Measurements from ENCODE around the gene SERPINA1. TPM values are rescaled to one million over a fixed set of nuclear protein-coding genes. Genes with fewer than 3 reads are reported as not detected.

SERPINA1 gene
- total and polyA plus RNA-seq, 2 of the 13 experiments (the other 11 are each of a cell fraction or from before 2014, with no cell fraction given), result 3,266 to 11,015 TPM

DNA sequence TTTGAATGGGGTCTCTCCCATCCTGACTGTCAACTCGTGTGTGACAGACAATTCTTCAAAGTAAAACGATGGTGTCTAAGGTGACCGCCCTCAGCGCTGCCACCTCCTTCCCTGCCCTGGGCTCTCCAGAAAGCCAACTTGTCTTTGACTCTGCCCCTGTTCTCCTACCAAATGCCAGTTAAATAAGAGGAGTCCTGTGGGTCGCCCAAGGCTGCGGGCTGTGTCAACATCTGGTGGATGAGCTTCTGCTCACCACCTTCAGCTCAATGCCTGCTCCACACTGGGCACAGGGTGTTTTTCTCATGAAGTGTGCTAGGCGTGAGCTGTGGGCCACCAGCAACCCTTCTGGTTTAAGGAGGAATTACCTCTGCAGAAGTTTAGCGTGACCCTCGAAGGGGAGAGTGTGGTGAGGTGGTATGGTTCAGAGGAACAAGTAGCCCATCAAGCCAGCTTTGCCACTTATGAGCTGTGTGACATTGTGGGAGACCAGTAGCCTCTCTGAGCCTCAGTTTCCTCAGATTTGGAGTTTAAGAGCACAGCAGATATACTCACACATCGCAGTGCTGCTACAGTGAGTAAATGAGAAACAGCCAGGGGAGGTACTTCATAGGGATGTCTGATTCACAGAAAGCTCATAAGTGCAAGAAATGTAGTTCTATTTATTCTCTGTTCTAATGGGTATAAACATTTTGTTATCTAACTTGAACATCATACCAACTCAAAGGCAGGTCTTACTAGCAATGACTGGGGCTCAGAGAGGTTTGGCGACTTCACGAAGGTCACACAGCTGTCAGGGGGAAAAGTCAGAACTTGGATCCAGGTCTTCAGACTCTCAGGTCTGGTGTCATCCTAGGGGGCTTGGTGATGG is 12.1 kb downstream of the SERPINA1 start (continued):
- TF ChIP-seq, protein P1, sequence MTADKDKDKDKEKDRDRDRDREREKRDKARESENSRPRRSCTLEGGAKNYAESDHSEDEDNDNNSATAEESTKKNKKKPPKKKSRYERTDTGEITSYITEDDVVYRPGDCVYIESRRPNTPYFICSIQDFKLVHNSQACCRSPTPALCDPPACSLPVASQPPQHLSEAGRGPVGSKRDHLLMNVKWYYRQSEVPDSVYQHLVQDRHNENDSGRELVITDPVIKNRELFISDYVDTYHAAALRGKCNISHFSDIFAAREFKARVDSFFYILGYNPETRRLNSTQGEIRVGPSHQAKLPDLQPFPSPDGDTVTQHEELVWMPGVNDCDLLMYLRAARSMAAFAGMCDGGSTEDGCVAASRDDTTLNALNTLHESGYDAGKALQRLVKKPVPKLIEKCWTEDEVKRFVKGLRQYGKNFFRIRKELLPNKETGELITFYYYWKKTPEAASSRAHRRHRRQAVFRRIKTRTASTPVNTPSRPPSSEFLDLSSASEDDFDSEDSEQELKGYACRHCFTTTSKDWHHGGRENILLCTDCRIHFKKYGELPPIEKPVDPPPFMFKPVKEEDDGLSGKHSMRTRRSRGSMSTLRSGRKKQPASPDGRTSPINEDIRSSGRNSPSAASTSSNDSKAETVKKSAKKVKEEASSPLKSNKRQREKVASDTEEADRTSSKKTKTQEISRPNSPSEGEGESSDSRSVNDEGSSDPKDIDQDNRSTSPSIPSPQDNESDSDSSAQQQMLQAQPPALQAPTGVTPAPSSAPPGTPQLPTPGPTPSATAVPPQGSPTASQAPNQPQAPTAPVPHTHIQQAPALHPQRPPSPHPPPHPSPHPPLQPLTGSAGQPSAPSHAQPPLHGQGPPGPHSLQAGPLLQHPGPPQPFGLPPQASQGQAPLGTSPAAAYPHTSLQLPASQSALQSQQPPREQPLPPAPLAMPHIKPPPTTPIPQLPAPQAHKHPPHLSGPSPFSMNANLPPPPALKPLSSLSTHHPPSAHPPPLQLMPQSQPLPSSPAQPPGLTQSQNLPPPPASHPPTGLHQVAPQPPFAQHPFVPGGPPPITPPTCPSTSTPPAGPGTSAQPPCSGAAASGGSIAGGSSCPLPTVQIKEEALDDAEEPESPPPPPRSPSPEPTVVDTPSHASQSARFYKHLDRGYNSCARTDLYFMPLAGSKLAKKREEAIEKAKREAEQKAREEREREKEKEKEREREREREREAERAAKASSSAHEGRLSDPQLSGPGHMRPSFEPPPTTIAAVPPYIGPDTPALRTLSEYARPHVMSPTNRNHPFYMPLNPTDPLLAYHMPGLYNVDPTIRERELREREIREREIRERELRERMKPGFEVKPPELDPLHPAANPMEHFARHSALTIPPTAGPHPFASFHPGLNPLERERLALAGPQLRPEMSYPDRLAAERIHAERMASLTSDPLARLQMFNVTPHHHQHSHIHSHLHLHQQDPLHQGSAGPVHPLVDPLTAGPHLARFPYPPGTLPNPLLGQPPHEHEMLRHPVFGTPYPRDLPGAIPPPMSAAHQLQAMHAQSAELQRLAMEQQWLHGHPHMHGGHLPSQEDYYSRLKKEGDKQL (CRISPR knock-in tag; IDR thresholded peaks at IDR 0.05; ENCODE audit: low read depth), result no peak
- TF ChIP-seq, protein P2, sequence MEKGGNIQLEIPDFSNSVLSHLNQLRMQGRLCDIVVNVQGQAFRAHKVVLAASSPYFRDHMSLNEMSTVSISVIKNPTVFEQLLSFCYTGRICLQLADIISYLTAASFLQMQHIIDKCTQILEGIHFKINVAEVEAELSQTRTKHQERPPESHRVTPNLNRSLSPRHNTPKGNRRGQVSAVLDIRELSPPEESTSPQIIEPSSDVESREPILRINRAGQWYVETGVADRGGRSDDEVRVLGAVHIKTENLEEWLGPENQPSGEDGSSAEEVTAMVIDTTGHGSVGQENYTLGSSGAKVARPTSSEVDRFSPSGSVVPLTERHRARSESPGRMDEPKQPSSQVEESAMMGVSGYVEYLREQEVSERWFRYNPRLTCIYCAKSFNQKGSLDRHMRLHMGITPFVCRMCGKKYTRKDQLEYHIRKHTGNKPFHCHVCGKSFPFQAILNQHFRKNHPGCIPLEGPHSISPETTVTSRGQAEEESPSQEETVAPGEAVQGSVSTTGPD (CRISPR knock-in tag; IDR thresholded peaks at IDR 0.05), result 0 out of 2 replicates have a peak, but pooled peaks have one; percentile 22
- TF ChIP-seq POLR2G (IDR thresholded peaks at IDR 0.05; ENCODE audit: low read depth, low read length), result peak; percentile 97
- TF ChIP-seq, protein P3, sequence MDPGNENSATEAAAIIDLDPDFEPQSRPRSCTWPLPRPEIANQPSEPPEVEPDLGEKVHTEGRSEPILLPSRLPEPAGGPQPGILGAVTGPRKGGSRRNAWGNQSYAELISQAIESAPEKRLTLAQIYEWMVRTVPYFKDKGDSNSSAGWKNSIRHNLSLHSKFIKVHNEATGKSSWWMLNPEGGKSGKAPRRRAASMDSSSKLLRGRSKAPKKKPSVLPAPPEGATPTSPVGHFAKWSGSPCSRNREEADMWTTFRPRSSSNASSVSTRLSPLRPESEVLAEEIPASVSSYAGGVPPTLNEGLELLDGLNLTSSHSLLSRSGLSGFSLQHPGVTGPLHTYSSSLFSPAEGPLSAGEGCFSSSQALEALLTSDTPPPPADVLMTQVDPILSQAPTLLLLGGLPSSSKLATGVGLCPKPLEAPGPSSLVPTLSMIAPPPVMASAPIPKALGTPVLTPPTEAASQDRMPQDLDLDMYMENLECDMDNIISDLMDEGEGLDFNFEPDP (CRISPR knock-in tag; conservative IDR thresholded peaks at IDR 0.05), result no peak
- TF ChIP-seq ZNF879 (CRISPR knock-in tag; IDR thresholded peaks at IDR 0.05), result no peak
- TF ChIP-seq HMG20A (CRISPR knock-in tag; IDR thresholded peaks at IDR 0.05; ENCODE audit: borderline replicate concordance), result no peak; the same call in 1 of the 2 replicates
- peak; percentile 81; the same call in 1 of the 2 replicates for TF ChIP-seq NRL (CRISPR knock-in tag; IDR thresholded peaks at IDR 0.05; ENCODE audit: borderline replicate concordance)
- no peak for TF ChIP-seq ZNF782 (CRISPR knock-in tag; IDR thresholded peaks at IDR 0.05; ENCODE audit: borderline replicate concordance)
- TF ChIP-seq, protein P4, sequence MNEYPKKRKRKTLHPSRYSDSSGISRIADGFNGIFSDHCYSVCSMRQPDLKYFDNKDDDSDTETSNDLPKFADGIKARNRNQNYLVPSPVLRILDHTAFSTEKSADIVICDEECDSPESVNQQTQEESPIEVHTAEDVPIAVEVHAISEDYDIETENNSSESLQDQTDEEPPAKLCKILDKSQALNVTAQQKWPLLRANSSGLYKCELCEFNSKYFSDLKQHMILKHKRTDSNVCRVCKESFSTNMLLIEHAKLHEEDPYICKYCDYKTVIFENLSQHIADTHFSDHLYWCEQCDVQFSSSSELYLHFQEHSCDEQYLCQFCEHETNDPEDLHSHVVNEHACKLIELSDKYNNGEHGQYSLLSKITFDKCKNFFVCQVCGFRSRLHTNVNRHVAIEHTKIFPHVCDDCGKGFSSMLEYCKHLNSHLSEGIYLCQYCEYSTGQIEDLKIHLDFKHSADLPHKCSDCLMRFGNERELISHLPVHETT (CRISPR knock-in tag; conservative IDR thresholded peaks at IDR 0.05), result no peak
- TF ChIP-seq, protein P5, sequence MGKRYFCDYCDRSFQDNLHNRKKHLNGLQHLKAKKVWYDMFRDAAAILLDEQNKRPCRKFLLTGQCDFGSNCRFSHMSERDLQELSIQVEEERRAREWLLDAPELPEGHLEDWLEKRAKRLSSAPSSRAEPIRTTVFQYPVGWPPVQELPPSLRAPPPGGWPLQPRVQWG (CRISPR knock-in tag; IDR thresholded peaks at IDR 0.05; ENCODE audit: borderline replicate concordance, low read depth), result no peak
- peak; percentile 67; the same call in 1 of the 2 replicates for TF ChIP-seq ZNF564 (CRISPR knock-in tag; IDR thresholded peaks at IDR 0.05)
- TF ChIP-seq TOE1 (CRISPR knock-in tag; IDR thresholded peaks at IDR 0.05), result peak; percentile 60; the same call in 1 of the 2 replicates
- no peak for TF ChIP-seq ZBTB42 (CRISPR knock-in tag; IDR thresholded peaks at IDR 0.05)
- no peak; the same call in 1 of the 2 replicates for TF ChIP-seq RBFOX2 (IDR thresholded peaks at IDR 0.05; ENCODE audit: low read depth, low read length)
- TF ChIP-seq ZNF136 (CRISPR knock-in tag; IDR thresholded peaks at IDR 0.05; ENCODE audit: low read depth), result no peak
- TF ChIP-seq ZNF451 (CRISPR knock-in tag; IDR thresholded peaks at IDR 0.05), result no peak
- no peak; the same call in 1 of the 2 replicates for TF ChIP-seq ETV6 (CRISPR knock-in tag; conservative IDR thresholded peaks at IDR 0.05)
